ENCODE results near the gene INSIG1.

GRCh38 chr7:155317114-155317434 is 19.4 kb downstream of the INSIG1 start:
- TF ChIP-seq POLR2A (IDR thresholded peaks at IDR 0.05) (no peak), CTCF (IDR thresholded peaks at IDR 0.05) (no peak)
